Left kidney (tissue), 2 donors: Measurements from ENCODE around the gene ARPC5. TPM values are rescaled to one million over a fixed set of nuclear protein-coding genes. Genes with fewer than 3 reads are reported as not detected.
"Not testable (repeated sequence)": the region's sequence is repeated elsewhere in the genome, so short reads cannot be mapped to it uniquely, and the experiment has no call there.

ENCODE experiments used
- DNase-seq: peaks from one replicate; pipeline ENCODE4 v3.0.0-alpha.2; 2013
- polyA plus RNA-seq: library from polyadenylated mRNA; unstranded; fragments of 120-200 nt; gene quantifications from one replicate; pipeline ENCODE4 v1.2.1, GENCODE V29; 2013; ENCODE audit not compliant: insufficient read length

Gene ARPC5
- polyA plus RNA-seq, 1 donor: 143 TPM

DNA sequence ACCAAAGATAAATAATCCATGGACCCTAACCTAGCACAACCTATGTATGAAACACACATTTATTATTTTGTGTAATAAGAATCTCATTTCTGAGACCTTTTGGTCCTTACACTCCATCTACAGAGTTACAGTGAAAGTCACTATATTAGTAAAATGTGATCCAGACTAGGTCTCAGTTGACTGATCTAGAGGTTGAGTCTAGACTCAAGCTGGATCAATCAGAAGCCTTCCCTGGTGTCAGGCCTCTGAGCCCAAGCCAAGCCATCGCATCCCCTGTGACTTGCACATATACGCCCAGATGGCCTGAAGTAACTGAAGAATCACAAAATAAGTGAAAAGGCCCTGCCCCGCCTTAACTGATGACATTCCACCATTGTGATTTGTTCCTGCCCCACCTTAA lies 22.6 kb downstream of the ARPC5 start:
- not testable (repeated sequence) for DNase-seq

DNA sequence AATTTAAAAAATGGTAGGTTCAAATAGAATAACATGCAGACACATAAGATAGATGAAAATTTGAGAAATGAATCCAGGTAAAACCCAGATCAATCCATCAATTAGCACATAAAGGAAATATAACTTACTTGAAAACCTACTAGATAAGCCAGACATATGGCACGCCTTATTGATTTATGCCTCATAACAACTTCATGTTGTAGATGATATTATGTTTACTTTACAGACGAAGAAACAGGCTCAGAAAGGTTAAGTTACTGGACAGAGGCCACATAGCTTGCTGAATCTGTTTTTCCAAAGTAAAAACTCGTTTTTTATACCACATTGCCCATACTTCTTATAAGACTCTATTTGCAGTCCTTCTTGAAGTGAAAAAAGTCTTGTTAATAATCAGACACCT lies 23.2 kb downstream of the ARPC5 start:
- DNase-seq: no peak

DNA sequence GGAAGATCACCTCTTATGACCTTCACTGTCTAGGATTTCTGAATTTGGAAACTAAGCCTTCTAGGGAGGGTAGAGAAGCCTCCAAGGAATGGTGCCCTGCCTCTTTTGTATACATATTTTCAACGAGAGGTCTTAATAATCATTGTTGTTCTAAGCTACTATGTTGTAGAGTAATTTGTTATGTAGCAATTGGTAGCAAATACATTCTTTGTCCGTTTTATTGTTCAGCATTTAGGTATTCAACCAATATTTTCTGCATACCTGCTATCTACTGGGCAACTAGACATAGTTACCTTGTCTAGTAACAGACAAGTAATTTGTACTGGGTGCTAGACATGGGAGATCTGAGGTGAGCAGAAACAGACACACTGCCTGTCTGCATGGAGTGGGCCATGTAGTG lies 24.6 kb downstream of the ARPC5 start:
- DNase-seq: no peak

DNA sequence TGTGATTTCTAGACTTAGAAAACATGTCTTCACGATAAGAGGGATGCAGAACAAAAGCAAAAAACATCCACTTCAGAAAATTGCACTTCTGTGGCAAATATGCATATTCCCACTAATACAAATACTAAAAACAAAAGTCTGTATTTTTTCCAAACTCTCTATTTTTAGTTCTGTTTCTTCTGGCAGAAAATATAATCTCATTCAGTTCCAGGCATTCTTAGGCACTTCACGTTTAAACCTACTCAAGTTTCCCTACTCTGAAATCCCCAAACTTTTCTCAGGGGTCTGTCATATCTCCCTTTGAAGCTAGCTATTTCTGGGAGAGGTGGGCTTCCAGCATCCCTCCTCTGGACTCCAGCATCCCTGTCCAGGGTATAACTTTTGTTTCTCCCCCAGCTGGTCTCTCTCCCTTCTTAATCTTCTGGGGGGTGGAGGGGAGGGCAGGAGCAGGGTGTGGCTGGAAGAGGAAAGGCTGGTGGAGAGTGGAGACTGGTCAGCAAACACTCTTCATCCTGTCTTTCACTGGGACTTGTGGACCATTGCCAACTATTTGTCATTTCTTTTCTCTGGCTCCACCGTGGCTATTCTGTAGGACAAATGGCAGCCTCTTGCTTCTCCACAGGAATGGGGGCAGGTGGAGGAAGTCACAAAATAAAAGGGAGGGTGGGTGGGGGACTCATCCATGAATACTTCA lies 25.7 kb downstream of the ARPC5 start:
- no peak for DNase-seq

- no peak for DNase-seq
Measured at GRCh38 chr1:183609313-183609712, 26.3 kb downstream of the ARPC5 start.

DNA sequence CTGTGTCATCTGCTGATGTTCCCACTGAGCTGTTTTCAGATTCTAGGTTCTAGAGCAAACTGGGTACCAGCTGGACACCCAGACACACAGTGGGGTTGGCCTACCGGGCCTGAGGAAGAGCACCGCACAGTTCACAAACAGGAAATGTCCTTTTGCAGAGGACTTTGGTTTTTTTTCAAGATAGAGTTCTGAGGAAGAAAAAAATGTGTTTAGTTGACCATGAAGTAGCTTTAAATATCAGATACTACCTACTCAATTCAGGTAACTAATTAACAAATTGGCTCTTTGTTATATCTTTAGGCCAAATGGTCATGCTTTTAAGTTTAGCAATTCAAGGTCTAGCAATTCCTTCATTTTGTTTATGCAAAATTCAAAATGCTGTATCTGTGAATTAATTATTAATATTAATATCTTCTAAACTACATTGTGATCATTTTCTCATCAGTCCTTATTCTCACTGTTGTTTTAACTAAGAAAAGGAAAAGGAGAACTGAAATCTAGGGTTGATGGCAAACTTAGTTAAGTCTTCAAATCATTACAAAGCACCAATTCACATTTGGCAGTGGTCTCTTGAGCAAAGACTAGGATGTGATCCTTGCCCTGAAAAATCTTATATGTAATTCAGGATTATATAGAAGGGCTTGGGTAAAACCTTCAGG lies 28.1 kb downstream of the ARPC5 start:
- DNase-seq: no peak

DNA sequence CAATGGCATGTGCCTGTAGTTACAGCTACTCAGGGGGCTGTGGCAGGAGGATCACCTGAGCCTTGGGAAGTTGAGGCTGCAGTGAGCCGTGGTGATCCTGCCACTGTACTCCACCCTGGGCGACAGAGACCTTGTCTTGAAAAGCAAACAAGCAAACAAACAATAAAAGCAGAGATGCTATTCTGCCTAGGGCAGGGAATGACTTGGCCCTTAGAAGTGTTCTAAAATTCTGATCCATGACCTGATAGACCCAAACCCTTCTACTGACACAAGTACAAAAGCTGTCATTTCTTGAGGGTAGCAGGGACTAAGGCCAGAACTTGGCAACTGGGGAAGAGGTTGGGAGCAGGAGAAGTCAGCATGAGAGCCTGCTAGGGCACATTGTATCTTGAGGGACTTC lies 29.7 kb downstream of the ARPC5 start:
- DNase-seq: no peak

GRCh38 chr1:183604815-183605214 lies 30.8 kb downstream of the ARPC5 start:
- DNase-seq: no peak

GRCh38 chr1:183604038-183604808 lies 31.4 kb downstream of the ARPC5 start:
- no peak for DNase-seq

DNA sequence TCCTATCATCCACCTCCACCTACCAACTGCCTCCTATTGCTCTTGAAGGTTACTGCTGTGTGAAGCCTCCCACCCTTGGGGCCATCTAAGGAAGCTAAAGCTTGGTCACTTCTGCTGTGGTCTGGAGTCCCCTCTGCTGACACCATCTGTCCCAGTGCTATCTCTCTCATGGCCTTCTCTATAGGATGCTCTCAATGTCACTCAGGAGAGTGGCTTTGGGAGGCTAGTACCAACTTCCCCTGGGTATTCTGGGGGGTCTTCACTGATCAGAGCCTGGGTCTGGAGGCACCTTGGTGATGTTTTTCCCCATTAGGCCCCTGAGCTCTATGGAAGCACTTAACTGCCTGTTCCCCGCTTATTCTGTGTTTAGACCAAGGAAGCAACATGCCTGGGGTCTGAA lies 33.1 kb downstream of the ARPC5 start:
- no peak for DNase-seq

DNA sequence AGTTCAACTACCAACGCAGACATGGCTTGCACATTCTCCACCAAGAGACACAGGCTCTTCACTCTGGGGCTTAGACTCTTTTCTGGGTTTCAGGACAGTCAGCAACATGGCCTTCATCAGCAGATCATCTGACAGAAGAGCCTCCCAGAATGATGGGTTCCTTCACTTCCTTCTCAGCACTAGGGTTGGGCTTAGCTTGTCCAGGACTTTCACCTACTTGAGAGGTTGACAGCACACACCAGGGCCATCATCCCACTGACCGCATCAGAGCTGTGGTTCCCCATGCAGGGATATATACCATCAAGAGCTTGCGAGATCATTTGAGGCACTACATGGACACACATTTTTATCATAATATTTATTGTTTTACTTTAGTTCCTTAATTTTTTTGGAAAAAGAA lies 34.9 kb downstream of the ARPC5 start:
- DNase-seq: no peak

- DNase-seq: no peak
Measured at GRCh38 chr1:183600136-183600535, 35.4 kb downstream of the ARPC5 start.

- DNase-seq: no peak
Measured at GRCh38 chr1:183598386-183598785, 37.2 kb downstream of the ARPC5 start.

DNA sequence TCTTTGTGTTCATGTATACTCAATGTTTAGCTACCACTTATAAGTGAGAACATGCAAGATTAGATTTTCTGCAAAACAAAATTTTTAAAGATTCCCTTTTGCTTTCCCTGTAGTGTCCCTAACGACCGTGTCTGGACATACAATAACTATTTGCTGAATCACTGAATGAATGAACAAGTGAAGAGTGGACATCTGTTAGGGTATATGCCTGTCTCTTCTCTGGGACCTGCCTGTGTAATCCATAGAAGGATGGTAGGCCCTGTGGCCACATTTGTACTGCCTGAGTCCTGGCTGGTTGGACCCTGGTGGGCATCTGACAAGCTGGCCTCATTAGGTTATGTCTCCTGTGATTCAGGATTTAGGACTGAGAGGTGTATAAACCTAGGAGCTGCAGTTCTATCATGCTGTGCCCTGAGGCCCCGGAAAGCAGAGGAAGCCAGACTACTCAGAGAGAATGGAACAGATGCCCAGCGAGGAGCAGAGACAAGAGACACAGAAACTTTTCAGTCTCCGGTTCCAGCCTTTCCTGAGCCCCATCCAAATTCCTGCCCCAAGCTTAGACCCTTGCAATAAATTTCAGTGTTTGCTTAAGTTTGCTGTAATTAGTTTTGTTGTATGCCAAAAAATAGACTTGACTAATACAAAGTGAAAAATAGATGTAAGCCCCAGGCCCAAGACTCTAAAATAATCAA lies 37.8 kb downstream of the ARPC5 start:
- no peak for DNase-seq

GRCh38 chr1:183596500-183596899 lies 39.1 kb downstream of the ARPC5 start:
- DNase-seq: no peak

- no peak for DNase-seq
Measured at GRCh38 chr1:183595537-183595936, 40.0 kb downstream of the ARPC5 start.

DNA sequence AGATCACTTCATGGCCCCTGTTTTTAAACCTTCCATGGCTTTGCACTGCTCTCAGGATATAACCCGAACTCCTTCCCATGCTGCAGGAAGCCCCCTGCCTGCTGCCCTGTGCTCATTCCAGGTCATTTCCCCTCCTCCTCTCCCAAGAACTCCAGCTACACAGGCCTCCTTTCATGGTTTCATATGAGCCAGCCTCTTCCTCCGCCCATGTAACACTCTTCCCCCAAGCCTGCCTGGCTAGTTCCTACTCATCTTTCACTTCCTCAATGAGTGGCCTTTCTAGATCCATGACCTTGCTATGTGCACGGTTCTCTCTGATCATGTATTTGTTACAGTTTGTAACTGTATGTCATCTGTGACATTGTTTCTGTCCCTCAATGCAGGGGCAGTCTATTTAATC lies 42.2 kb downstream of the ARPC5 start:
- no peak for DNase-seq

DNA sequence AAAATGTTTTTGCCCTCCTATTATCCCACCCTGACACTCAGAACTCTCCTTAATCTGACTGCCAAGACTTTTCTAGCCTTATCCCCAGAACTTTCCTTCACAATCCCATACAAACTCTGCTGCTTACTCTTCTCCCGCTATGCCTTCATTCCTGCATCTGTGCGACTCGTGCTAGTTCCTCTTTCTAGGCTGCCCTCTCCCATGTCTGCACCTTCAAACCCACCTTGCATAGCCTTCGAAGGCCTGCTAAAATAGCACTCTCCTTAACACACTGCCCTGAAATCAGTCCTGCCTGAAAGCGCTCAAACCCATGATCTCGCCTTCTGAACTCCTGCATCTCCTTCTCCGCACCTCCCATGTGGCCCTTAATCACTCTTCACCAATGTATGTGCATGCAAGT lies 42.9 kb downstream of the ARPC5 start:
- DNase-seq: no peak

DNA sequence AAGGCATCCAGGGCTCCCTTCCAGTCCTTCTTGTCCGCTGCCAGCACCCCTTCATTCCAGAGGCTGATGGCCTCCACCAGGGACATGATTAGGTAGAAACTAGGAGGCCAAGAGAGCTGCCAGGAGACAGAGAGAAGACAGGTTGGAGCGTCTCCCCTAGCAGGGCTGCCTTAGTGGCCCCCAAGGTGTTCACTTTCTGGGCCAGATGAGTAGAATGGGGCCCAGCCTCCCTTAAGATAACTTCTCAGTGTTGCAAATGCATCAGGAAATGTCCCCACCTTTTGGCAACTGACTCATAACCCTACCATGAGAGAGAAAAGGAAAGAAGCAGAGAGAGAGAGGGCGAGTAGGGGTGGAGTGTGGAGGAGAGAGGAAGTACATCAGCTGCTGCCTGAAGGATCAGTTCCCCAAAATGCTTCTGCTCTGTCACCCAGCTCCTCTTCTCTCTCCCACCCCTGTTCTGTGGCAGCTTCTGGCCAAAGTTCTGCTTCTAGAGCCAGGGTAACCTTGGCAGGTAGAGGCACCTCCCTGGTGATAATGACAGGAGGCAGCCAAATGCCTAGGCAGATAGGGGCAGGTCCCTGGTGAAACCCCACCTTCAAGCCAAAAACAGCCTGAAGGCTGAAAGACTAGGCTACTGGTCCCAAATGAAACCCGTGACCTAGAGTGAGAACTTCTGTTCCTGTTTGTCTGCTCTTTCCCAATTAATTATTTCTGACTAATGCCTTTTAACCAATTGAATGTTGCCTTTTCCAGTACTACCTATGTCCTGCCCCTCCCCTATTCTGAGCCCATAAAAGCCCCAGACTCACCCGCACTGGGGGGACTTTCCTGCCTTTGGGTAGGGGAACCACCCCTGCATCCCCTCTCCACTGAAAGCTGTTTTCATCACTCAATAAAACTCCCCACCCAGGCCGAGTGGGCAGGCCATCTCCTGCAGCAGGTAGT lies 45.1 kb downstream of the ARPC5 start, which contains the start of gene NCF2:
NCF2 (minus strand) TSS at position 216 of the 948 bp plus-strand sequence; CDS start at position 86, 130 bp downstream.
- DNase-seq: no peak

- no peak for DNase-seq
Measured at GRCh38 chr1:183589874-183590243, 45.7 kb downstream of the ARPC5 start.

GRCh38 chr1:183589384-183589783 lies 46.2 kb downstream of the ARPC5 start:
- DNase-seq: no peak
